KMS-11 (cell line): ENCODE data around the gene YBX2.

Experiments
- H2AFZ ChIP-seq: fragments of 200-600 bp; sonication (generic); 2 replicates; pipeline ENCODE4 v1.6.1; 2016; ENCODE audit warnings: antibody characterized with exemption, mixed run types, low read depth
- H3K27ac ChIP-seq: fragments of 200-600 bp; sonication (generic); 2 replicates; pipeline ENCODE4 v1.6.1; 2016; ENCODE audit warnings: mild to moderate bottlenecking, mixed run types
- H3K27me3 ChIP-seq: fragments of 200-600 bp; sonication (generic); 2 replicates; pipeline ENCODE4 v1.6.1; 2017; ENCODE audit warnings: mild to moderate bottlenecking, low read depth, mixed run types, moderate library complexity; ENCODE audit not compliant: insufficient read depth
- H3K36me3 ChIP-seq: fragments of 200-600 bp; sonication (generic); 2 replicates; pipeline ENCODE4 v1.6.1; 2017; ENCODE audit warnings: mild to moderate bottlenecking, mixed run types; ENCODE audit not compliant: insufficient read depth
- H3K4me1 ChIP-seq: fragments of 200-600 bp; sonication (generic); 2 replicates; pipeline ENCODE4 v1.6.1; 2016; ENCODE audit warnings: mild to moderate bottlenecking, low read depth, mixed run types; ENCODE audit not compliant: poor library complexity, severe bottlenecking
- H3K4me2 ChIP-seq: fragments of 200-600 bp; sonication (generic); 2 replicates; pipeline ENCODE4 v1.7.0; 2016; ENCODE audit warnings: mild to moderate bottlenecking, mixed run types
- H3K4me3 ChIP-seq: fragments of 200-600 bp; sonication (generic); IDR thresholded peaks from 2 replicates; pipeline ENCODE4 v1.6.1; 2017; ENCODE audit warnings: low read depth, low read length, mixed read lengths; ENCODE audit not compliant: insufficient read depth
- H3K79me2 ChIP-seq: fragments of 200-600 bp; sonication (generic); 2 replicates; pipeline ENCODE4 v1.6.1; 2016; ENCODE audit warnings: low read depth, mixed run types; ENCODE audit not compliant: insufficient read depth
- H3K9ac ChIP-seq: fragments of 200-600 bp; sonication (generic); 2 replicates; pipeline ENCODE4 v1.6.1; 2016; ENCODE audit warnings: mild to moderate bottlenecking, mixed run types
- H4K20me1 ChIP-seq: fragments of 200-600 bp; sonication (generic); 2 replicates; pipeline ENCODE4 v1.6.1; 2016; ENCODE audit warnings: mild to moderate bottlenecking, mixed run types; ENCODE audit not compliant: insufficient read depth
- CTCF ChIP-seq: fragments of 200-600 bp; sonication (generic); conservative IDR thresholded peaks from 2 replicates; pipeline ENCODE4 v1.6.1; 2017; ENCODE audit warnings: low read depth, mild to moderate bottlenecking, antibody characterized with exemption, low read length, moderate library complexity, mixed read lengths

The YBX2 gene

GRCh38 chr17:7243453-7243729 is 51.0 kb downstream of the YBX2 start:
- no peak overlapping the region for H3K4me2 ChIP-seq
- no peak overlapping the region for H3K4me3 ChIP-seq
- no peaks in the 10 kb centered on the region for H4K20me1 ChIP-seq
- H3K36me3 ChIP-seq: no peaks in the 10 kb centered on the region
- H3K4me1 ChIP-seq: no peaks in the 10 kb centered on the region
- no peak overlapping the region for H3K27ac ChIP-seq
- H3K9ac ChIP-seq: no peak overlapping the region
- TF ChIP-seq CTCF: no peak
- H3K27me3 ChIP-seq: no peaks in the 10 kb centered on the region
- no peak overlapping the region for H2AFZ ChIP-seq
- H3K79me2 ChIP-seq: no peaks in the 10 kb centered on the region

GRCh38 chr17:7242717-7243452 is 51.6 kb downstream of the YBX2 start:
- Histone ChIP-seq H3K79me2 (no peaks in the 10 kb centered on the region), H4K20me1 (no peaks in the 10 kb centered on the region), H3K27me3 (no peaks in the 10 kb centered on the region), H3K4me2 (no peak overlapping the region), H3K4me3 (no peak overlapping the region), H3K36me3 (no peaks in the 10 kb centered on the region), H3K9ac (peak overlapping the region; percentile 39; the same call in 1 of the 2 replicates), H3K4me1 (no peaks in the 10 kb centered on the region), H3K27ac (peak overlapping the region; percentile 39), H2AFZ (peak overlapping the region; percentile 34; the same call in 1 of the 2 replicates)
- no peak for TF ChIP-seq CTCF

DNA sequence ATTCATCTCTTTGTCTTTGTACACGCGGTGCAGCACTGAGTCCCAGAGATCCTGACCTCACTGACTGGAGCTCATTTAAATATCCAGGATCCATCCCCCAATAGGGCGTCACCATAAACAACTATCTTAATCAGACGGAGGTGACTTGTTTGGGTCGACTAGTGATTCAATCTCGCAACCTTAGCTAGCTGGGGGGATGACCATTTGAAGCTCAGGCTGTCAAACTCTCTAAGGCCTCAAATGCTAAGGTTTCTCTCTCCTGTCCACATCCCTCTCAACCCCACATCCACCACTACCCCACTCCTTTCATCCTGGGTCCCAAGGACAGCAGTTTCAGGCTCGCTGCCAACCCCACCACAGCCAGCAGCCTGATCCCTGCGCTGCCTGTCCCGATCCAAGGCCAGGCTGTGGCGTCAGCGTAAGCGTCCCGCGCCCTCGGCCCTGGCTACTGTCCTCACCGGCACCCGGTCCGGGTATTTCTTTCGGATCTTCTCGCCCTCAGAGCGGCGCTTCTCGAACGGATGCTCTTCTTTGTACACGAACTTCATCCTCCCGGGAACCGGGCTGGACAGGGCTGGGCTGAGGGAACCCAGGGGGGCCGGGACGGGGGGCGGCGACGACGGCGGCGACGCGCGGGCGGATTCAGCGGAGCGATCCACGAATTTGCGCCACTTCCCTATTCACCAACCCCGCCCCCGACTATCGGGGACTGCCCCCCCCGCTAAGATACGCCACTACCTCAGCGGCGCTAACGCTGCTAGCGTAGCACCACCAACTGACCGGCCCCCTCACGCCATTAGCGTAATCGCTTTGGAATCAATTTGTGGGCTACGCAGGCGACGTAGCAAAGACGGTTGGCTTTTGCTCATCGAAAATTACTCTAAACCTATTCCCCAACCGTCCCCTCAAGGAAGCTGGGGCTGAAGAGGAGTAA is 52.4 kb downstream of the YBX2 start, which contains the start of gene GABARAP:
Gene GABARAP, minus strand, starts transcription at position 667 of the 934 bp plus-strand sequence. Its CDS starts 119 bp downstream, at position 548.
- H4K20me1 ChIP-seq: no peaks in the 10 kb centered on the region
- H3K79me2 ChIP-seq: no peaks in the 10 kb centered on the region
- peak within 1 kb of the TSS; percentile 34; the same call in 1 of the 2 replicates for H2AFZ ChIP-seq
- no peak for TF ChIP-seq CTCF
- H3K9ac ChIP-seq: peak within 1 kb of the TSS; percentile 39; the same call in 1 of the 2 replicates
- peak within 1 kb of the TSS; percentile 39 for H3K27ac ChIP-seq
- H3K27me3 ChIP-seq: no peaks in the 10 kb centered on the region
- H3K4me1 ChIP-seq: no peaks in the 10 kb centered on the region
- no peak within 1 kb of the TSS for H3K4me3 ChIP-seq
- peak within 1 kb of the TSS; percentile 45; the same call in 1 of the 2 replicates for H3K4me2 ChIP-seq
- no peaks in the 10 kb centered on the region for H3K36me3 ChIP-seq

DNA sequence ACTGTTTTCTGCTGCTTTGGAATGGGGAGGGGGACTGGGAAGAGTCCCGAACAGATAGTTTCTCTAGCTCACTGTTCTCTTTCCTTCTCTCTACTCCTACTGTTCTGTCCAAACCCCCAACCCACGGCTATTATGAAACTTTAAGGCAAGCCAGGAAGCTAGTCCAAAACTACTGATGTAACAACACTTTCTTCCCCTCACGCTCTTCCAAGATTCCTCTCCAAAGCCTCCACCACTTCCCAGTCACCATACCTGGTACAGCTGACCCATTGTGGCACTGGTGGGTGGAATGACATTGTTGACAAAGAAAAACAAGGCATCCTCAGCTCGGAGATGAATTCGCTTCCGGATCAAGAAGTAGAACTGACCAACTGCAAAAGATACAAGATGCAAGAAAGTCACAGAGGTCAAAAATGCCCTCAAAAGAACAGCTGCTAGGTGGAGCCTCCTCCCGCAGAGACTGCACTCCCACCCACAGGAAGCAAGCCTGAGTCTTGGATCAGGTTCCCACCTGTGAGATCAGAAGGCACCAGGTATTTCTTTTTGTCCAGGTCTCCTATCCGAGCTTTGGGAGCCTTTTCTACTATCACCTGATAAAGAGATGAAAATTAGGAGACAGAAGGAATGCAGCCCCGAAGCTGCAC is 53.2 kb downstream of the YBX2 start:
- no peaks in the 10 kb centered on the region for H3K4me1 ChIP-seq
- no peaks in the 10 kb centered on the region for H3K36me3 ChIP-seq
- H3K27me3 ChIP-seq: no peaks in the 10 kb centered on the region
- TF ChIP-seq CTCF: no peak
- H3K27ac ChIP-seq: peak overlapping the region; percentile 22; the same call in 1 of the 2 replicates
- no peak overlapping the region for H2AFZ ChIP-seq
- no peaks in the 10 kb centered on the region for H4K20me1 ChIP-seq
- H3K4me2 ChIP-seq: peak overlapping the region; percentile 45; the same call in 1 of the 2 replicates
- H3K79me2 ChIP-seq: no peaks in the 10 kb centered on the region
- H3K9ac ChIP-seq: peak overlapping the region; percentile 37; the same call in 1 of the 2 replicates
- H3K4me3 ChIP-seq: no peak overlapping the region
